Panc1 (cell line): Measurements from ENCODE around the gene TBC1D32. TPM values are rescaled to one million over a fixed set of nuclear protein-coding genes. Genes with fewer than 3 reads are reported as not detected.

Experiments used
- ATAC-seq: fragments of 200-7000 bp; cut with Tn5 transposase; 2 replicates; pipeline ENCODE4 v1.9.1; 2020; ENCODE audit warnings: mild to moderate bottlenecking, moderate library complexity
- BruUV-seq: library from RNA; stranded (reverse); fragments of 400-500 nt; replicated peaks from 2 replicates; lab custom pipeline; 2021; lab: Mats Ljungman, UMichigan
- CTCF ChIA-PET: fragments of 300-600 bp; sonication (Branson Sonifier 250); formaldehyde crosslinking; loops from one replicate; lab custom pipeline; 2022; ENCODE audit warnings: antibody characterized with exemption; lab: Charles Lee
- POLR2A ChIA-PET: fragments of 300-600 bp; sonication (Branson Sonifier 250); formaldehyde crosslinking; loops from one replicate; lab custom pipeline; 2022; ENCODE audit warnings: antibody characterized with exemption; lab: Charles Lee
- DNase-seq: peaks from one replicate; pipeline ENCODE4 v3.0.0-alpha.2; 2010; ENCODE audit warnings: low read depth, low spot score
- H3K27ac ChIP-seq: 2 replicates; pipeline ENCODE4 v1.5.1; 2011; ENCODE audit warnings: mild to moderate bottlenecking, low read length, inconsistent platforms
- H3K27me3 ChIP-seq: fragments of 200-500 bp; sonication (Bioruptor generic); 2 replicates; pipeline ENCODE4 v1.6.0; 2014; ENCODE audit warnings: low read length, inconsistent platforms; ENCODE audit not compliant: control insufficient read depth, insufficient read depth
- H3K36me3 ChIP-seq: fragments of 200-500 bp; sonication (Bioruptor generic); 2 replicates; pipeline ENCODE4 v1.5.1; 2014; ENCODE audit warnings: inconsistent platforms, mild to moderate bottlenecking, low read length, moderate library complexity; ENCODE audit not compliant: control insufficient read depth, insufficient read depth
- H3K4me1 ChIP-seq: 2 replicates; pipeline ENCODE4 v1.5.1; 2011; ENCODE audit warnings: inconsistent platforms, mild to moderate bottlenecking, low read length, moderate library complexity; ENCODE audit not compliant: control insufficient read depth, insufficient read depth
- H3K4me3 ChIP-seq, 2 experiments: 2 replicates each; pipeline ENCODE4 v1.5.1; 2011 to 2012; ENCODE audit warnings: low read depth in 2 of 2, low read length in 2 of 2, mild to moderate bottlenecking in 2 of 2, inconsistent platforms in 1 of 2, moderate library complexity in 1 of 2
- H3K9me3 ChIP-seq: fragments of 200-500 bp; sonication (Bioruptor generic); 2 replicates; pipeline ENCODE4 v1.5.1; 2014; ENCODE audit warnings: low read depth, mild to moderate bottlenecking, inconsistent platforms, low read length, moderate library complexity; ENCODE audit not compliant: control insufficient read depth, insufficient read depth
- CTCF ChIP-seq: fragments of 450-650 bp; IDR thresholded peaks from 2 replicates; pipeline ENCODE4 v1.5.1; 2017; ENCODE audit warnings: mild to moderate bottlenecking
- POLR2AphosphoS5 ChIP-seq: IDR thresholded peaks from 2 replicates; pipeline ENCODE4 v1.6.1; 2012; ENCODE audit warnings: mild to moderate bottlenecking, low read depth, low read length, moderate library complexity
- SIN3A ChIP-seq: IDR thresholded peaks from 2 replicates; pipeline ENCODE4 v1.6.1; 2012; ENCODE audit warnings: low read depth, mild to moderate bottlenecking, low read length, moderate library complexity, borderline replicate concordance; ENCODE audit not compliant: insufficient read depth
- TCF7L2 ChIP-seq: IDR thresholded peaks from 2 replicates; pipeline ENCODE4 v1.6.1; 2011; ENCODE audit warnings: mild to moderate bottlenecking, low read depth, low read length, inconsistent platforms
- in situ Hi-C: cut with HindIII; loops from 2 replicates; pipeline ENCODE4 v1.10.0; 2016; ENCODE audit warnings: low sequenced_read_pairs, low pct_unique_long_range_greater_than_20kb
- intact Hi-C: fragments of 100-400 bp; cut with micrococcal nuclease; formaldehyde crosslinking; loops from one replicate; pipeline ENCODE4 v1.10.0; 2022; ENCODE audit not compliant: unreplicated experiment
- total RNA-seq: library from RNA; stranded (reverse); gene quantifications from one replicate; pipeline ENCODE4 v1.2.1, GENCODE V29; 2021; ENCODE audit not compliant: unreplicated experiment
- TF ChIP-seq, protein P1 (sequence below), 2 experiments: IDR thresholded peaks; 2 replicates each; pipeline ENCODE4 v1.6.1; 2011 to 2012; ENCODE audit warnings: low read depth in 2 of 2, control low read depth in 1 of 2, low read length in 1 of 2, mild to moderate bottlenecking in 1 of 2, moderate library complexity in 1 of 2; ENCODE audit not compliant: insufficient read depth in 1 of 2

TBC1D32 gene
- total RNA-seq, 1 experiment from 2014 or later: 15.8 TPM

GRCh38 chr6:121190122-121190521 is 144.2 kb downstream of the TBC1D32 start:
- no peak for TF ChIP-seq CTCF
- TF ChIP-seq SIN3A: no peak
- TF ChIP-seq, protein P1, sequence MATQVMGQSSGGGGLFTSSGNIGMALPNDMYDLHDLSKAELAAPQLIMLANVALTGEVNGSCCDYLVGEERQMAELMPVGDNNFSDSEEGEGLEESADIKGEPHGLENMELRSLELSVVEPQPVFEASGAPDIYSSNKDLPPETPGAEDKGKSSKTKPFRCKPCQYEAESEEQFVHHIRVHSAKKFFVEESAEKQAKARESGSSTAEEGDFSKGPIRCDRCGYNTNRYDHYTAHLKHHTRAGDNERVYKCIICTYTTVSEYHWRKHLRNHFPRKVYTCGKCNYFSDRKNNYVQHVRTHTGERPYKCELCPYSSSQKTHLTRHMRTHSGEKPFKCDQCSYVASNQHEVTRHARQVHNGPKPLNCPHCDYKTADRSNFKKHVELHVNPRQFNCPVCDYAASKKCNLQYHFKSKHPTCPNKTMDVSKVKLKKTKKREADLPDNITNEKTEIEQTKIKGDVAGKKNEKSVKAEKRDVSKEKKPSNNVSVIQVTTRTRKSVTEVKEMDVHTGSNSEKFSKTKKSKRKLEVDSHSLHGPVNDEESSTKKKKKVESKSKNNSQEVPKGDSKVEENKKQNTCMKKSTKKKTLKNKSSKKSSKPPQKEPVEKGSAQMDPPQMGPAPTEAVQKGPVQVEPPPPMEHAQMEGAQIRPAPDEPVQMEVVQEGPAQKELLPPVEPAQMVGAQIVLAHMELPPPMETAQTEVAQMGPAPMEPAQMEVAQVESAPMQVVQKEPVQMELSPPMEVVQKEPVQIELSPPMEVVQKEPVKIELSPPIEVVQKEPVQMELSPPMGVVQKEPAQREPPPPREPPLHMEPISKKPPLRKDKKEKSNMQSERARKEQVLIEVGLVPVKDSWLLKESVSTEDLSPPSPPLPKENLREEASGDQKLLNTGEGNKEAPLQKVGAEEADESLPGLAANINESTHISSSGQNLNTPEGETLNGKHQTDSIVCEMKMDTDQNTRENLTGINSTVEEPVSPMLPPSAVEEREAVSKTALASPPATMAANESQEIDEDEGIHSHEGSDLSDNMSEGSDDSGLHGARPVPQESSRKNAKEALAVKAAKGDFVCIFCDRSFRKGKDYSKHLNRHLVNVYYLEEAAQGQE (IDR thresholded peaks at IDR 0.05; ENCODE audit: insufficient read depth in 1 of 2, low read depth in 2 of 2, low read length in 1 of 2): no peak
- TF ChIP-seq TCF7L2: no peak
- TF ChIP-seq POLR2AphosphoS5: no peak
- POLR2A ChIA-PET: no interaction called here
- no peaks in the 10 kb centered on the region for H3K4me1 ChIP-seq
- no peaks in the 10 kb centered on the region for H3K27me3 ChIP-seq
- BruUV-seq: no TSS peak
- H3K9me3 ChIP-seq: no peaks in the 10 kb centered on the region
- no peak overlapping the region for H3K27ac ChIP-seq
- H3K4me3 ChIP-seq: no peak overlapping the region
- in situ Hi-C loops (no loop called here), intact Hi-C loops (no loop called here)
- no peaks in the 10 kb centered on the region for H3K36me3 ChIP-seq
- ATAC-seq (no peak), DNase-seq (no peak)
- CTCF ChIA-PET: no interaction called here

DNA sequence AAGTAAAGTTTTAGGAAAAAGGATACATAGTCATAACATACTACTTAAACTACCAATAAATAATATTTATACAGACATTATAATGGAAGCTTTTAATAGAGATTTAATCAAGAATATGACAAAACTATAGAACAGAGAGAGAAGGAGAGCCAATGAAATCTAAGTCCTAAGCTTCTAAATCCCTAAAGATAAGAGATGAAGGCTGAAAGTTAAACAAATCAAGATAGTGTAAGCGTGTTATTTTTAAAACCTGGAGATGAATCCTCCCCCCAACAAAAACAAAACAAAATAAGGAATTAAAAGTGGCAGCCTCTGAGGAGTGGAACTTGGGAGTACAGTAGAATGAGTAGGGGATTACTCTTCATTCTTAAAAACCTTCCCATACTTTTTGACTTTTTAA is 145.9 kb downstream of the TBC1D32 start:
- Histone ChIP-seq H3K36me3 (no peaks in the 10 kb centered on the region), H3K27ac (no peak overlapping the region), H3K4me3 (no peak overlapping the region), H3K4me1 (no peaks in the 10 kb centered on the region), H3K9me3 (no peaks in the 10 kb centered on the region), H3K27me3 (no peaks in the 10 kb centered on the region)
- no peak for TF ChIP-seq SIN3A
- no peak for TF ChIP-seq POLR2AphosphoS5
- TF ChIP-seq, protein P1 (IDR thresholded peaks at IDR 0.05; ENCODE audit: insufficient read depth in 1 of 2, low read depth in 2 of 2, low read length in 1 of 2): no peak
- no peak for TF ChIP-seq TCF7L2
- no peak for TF ChIP-seq CTCF
- POLR2A ChIA-PET: no interaction called here
- intact Hi-C loops (no loop called here), in situ Hi-C loops (no loop called here)
- DNase-seq (no peak), ATAC-seq (no peak)
- CTCF ChIA-PET: no interaction called here
- BruUV-seq: no TSS peak
